Fibroblast of pulmonary artery (primary cell): ENCODE data around the gene CACNA1E.

Source experiments
- DNase-seq: peaks from one replicate; pipeline ENCODE4 v3.0.0-alpha.2; 2010; ENCODE audit warnings: low read depth
- H3K4me3 ChIP-seq: replicated peaks from 2 replicates; pipeline ENCODE4 v1.5.1; 2011; ENCODE audit warnings: low read depth, mild to moderate bottlenecking, control low read depth, low read length, moderate library complexity
- CTCF ChIP-seq: IDR thresholded peaks from 2 replicates; pipeline ENCODE4 v1.5.1; 2011; ENCODE audit warnings: mild to moderate bottlenecking, control low read depth, low read length, inconsistent platforms; ENCODE audit errors: missing control alignments

Gene CACNA1E

GRCh38 chr1:181558416-181558815 is 75.1 kb downstream of the CACNA1E start:
- no peak overlapping the region for H3K4me3 ChIP-seq
- DNase-seq: no peak
- no peak for TF ChIP-seq CTCF

DNA sequence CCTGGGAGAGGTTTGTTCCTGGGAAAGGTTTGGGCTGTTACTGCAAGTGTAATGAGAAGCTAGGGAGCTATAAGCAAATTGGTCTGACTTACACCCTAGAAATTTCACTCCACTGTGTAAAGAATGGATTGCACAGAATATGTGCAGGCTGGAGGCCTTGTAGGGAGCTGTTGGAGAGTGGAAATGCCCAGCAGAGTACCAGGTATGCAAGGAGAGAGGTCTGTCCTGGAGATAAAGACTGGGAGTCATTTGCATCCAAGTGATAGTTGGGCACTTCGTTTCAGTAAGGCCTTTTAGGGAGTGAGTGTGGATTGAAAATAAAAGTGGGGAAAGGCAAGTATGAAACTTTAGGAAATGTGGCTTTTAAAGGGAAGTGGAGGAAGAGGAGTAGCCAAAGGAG is 75.8 kb downstream of the CACNA1E start:
- DNase-seq: no peak
- no peak for TF ChIP-seq CTCF

DNA sequence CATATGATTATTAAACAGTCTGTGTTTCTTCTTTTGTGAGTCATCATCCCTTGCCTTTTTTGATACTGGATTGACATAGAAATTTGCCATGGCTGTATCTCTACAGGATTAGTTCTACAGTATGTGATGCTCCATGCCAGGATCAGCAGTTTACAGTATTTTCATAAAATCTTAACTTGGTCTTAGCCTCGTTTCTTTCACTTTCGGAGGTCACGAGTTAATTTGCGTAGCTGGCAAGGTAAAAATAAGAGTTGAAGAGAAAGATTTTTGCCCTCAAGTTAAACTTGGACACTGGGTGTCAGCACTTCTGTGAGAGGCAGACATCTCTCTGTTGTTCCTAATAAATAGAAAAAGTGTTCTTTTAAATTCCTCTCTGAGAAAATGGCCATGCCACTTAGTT is 79.1 kb downstream of the CACNA1E start:
- no peak overlapping the region for H3K4me3 ChIP-seq
- no peak for TF ChIP-seq CTCF
- no peak for DNase-seq

More for the DNA sequence above, 75.8 kb downstream of the CACNA1E start:
- no peak overlapping the region for H3K4me3 ChIP-seq

- DNase-seq: no peak
- no peak overlapping the region for H3K4me3 ChIP-seq
- no peak for TF ChIP-seq CTCF
These were observed 85.4 kb downstream of the CACNA1E start for GRCh38 chr1:181568736-181569135.

DNA sequence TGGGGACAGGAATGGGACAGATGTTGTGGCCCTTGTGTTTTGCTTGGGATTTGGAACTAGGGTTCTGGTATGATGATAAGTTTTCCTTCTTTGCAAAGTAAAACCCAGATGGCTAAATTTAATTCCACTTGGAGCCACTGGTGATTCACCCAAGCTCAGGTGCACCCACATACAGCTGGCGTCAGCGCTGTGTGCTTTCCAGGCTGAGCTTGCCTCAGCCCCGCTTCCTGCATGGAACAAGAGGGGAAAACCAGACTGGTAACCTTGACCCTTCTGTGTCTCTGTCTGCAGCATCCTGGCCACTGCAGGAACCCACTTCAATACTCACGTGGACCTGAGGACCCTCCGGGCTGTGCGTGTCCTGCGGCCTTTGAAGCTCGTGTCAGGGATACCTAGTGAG is 94.2 kb downstream of the CACNA1E start:
- TF ChIP-seq CTCF: no peak
- DNase-seq: no peak
- H3K4me3 ChIP-seq: no peak overlapping the region

GRCh38 chr1:181583598-181583997 is 100.3 kb downstream of the CACNA1E start:
- no peak overlapping the region for H3K4me3 ChIP-seq
- DNase-seq: no peak
- no peak for TF ChIP-seq CTCF

GRCh38 chr1:181587870-181588438 is 104.6 kb downstream of the CACNA1E start:
- H3K4me3 ChIP-seq: no peak overlapping the region
- no peak for DNase-seq
- TF ChIP-seq CTCF: no peak
